ENCODE results near the gene FHIT.

The FHIT gene

DNA sequence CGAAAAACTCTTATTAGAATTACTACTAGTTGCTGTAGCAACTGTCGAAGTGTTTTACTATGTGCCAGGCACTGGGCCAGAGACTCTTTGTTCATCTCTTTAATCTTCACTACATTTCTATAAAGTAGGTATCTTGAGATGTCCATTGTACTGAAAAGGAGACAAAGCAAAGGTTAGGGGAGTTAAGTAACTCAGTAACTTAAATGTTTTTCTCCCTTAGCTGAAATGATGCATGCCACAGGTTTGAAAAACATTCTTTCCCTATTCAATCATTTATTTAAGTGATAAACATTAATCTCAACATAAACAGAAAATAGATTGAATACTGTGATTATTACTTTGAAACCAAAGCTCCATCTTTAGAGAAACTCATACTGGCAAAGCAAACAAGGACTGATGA lies 776.2 kb downstream of the FHIT start:
- Mint-ChIP-seq H3K36me3 (ENCODE audit: low read depth) (no peaks in the 10 kb centered on the region), H3K27me3 (ENCODE audit: low read depth) (no peaks in the 10 kb centered on the region)

DNA sequence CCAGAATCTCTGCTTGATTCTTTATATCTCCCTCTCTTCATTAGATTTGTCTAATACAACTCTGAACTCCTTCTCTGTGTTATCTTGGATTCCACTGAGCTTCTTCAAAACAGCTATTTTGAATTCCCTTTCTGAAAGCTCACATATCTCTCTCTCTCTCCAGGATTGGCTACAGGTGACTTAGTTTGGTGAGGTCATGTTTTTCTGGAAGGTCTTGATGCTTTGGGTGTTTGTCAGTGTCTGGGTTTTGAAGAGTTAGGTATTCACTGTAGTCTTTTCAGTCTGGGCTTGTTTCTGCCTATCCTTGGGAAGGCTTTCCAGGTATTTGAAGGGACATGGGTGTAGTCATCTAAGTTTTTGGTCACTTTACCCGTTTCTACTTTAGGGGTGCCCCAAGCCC lies 781.8 kb downstream of the FHIT start:
- H3K27ac Mint-ChIP-seq = no peak overlapping the region
- no peak overlapping the region for H3K4me3 Mint-ChIP-seq
- H3K27me3 Mint-ChIP-seq (ENCODE audit: low read depth) = no peaks in the 10 kb centered on the region
- no peaks in the 10 kb centered on the region for H3K4me1 Mint-ChIP-seq
- peaks cover 8% of the 10 kb centered on the region for H3K36me3 Mint-ChIP-seq (ENCODE audit: low read depth)
- H3K9me3 Mint-ChIP-seq = peaks cover 41% of the 10 kb centered on the region
- TF ChIP-seq, protein P1, sequence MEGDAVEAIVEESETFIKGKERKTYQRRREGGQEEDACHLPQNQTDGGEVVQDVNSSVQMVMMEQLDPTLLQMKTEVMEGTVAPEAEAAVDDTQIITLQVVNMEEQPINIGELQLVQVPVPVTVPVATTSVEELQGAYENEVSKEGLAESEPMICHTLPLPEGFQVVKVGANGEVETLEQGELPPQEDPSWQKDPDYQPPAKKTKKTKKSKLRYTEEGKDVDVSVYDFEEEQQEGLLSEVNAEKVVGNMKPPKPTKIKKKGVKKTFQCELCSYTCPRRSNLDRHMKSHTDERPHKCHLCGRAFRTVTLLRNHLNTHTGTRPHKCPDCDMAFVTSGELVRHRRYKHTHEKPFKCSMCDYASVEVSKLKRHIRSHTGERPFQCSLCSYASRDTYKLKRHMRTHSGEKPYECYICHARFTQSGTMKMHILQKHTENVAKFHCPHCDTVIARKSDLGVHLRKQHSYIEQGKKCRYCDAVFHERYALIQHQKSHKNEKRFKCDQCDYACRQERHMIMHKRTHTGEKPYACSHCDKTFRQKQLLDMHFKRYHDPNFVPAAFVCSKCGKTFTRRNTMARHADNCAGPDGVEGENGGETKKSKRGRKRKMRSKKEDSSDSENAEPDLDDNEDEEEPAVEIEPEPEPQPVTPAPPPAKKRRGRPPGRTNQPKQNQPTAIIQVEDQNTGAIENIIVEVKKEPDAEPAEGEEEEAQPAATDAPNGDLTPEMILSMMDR (IDR thresholded peaks at IDR 0.05; ENCODE audit: unreplicated experiment in 3 of 3) = no peak

More for the DNA sequence above, 776.2 kb downstream of the FHIT start:
- Mint-ChIP-seq H3K4me3 (no peak overlapping the region), H3K27ac (peak overlapping the region; percentile 14 to 47 (median 26)), H3K9me3 (peaks cover 4% of the 10 kb centered on the region), H3K4me1 (peaks cover 4% of the 10 kb centered on the region)
- TF ChIP-seq, protein P1 (IDR thresholded peaks at IDR 0.05; ENCODE audit: unreplicated experiment in 3 of 3) = no peak

DNA sequence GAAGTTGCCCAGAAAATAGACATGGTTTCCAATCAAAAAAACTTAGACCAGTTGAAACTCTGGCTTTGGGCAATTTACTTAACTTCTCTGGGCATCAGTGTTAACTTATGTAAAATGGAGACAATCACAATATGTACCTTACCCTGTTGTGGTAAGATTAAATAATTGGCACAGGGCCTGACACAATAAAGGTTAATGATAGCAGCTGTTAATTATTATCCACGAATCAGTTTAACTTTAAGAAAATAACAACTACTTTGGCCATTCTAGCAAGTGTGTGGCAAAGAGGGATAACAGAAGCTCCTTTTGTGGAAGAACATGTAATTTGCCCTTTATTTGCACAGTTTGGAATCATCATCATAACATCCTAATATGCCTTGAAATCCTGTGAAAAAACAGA lies 787.6 kb downstream of the FHIT start:
- TF ChIP-seq, protein P1 (IDR thresholded peaks at IDR 0.05; ENCODE audit: unreplicated experiment in 3 of 3) = no peak
- peaks cover 32% of the 10 kb centered on the region for H3K9me3 Mint-ChIP-seq
- peaks cover 8% of the 10 kb centered on the region for H3K36me3 Mint-ChIP-seq (ENCODE audit: low read depth)
- no peak overlapping the region for H3K27ac Mint-ChIP-seq
- H3K4me3 Mint-ChIP-seq = no peak overlapping the region
- H3K27me3 Mint-ChIP-seq (ENCODE audit: low read depth) = no peaks in the 10 kb centered on the region
- H3K4me1 Mint-ChIP-seq = no peaks in the 10 kb centered on the region

DNA sequence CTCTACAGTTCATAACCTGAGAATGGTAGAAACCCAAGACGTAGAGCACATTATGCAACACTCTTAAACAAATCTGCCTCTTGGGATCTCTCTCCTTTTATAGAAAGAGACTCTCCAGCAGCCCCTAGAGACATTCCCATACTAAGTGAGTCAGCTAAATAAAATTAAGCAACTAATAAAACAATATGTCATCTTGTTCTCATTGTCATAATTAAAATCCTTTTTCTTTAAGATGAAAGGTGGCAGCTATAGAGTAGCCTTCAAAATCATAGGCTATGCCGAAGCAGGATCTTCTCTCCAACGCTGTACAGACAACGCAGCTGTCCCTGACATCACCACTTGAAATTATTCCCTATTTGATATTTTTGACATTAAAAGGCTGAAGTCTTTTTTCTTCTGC lies 790.0 kb downstream of the FHIT start:
- Mint-ChIP-seq H3K4me1 (no peaks in the 10 kb centered on the region), H3K4me3 (no peak overlapping the region), H3K36me3 (ENCODE audit: low read depth) (no peaks in the 10 kb centered on the region), H3K27ac (no peak overlapping the region), H3K27me3 (ENCODE audit: low read depth) (no peaks in the 10 kb centered on the region), H3K9me3 (peaks cover 17% of the 10 kb centered on the region)
- TF ChIP-seq, protein P1 (IDR thresholded peaks at IDR 0.05; ENCODE audit: unreplicated experiment in 3 of 3) = no peak

DNA sequence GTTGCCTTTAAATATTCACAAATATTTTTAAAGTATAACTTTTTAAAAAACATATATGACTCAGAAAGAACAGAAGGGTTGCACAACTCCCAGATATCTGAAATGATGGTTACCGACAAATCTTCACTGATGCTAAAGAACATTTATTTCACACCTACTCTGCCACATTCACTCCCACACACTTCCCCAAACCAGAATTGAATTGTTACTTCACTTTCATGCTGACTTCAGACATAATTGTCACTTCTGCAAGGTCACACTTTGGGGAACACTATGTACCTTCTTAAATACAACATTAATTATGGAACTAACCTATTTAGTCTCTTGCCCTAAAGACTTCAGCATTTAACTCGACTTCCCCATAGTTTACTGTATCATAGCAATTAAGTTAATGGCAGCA lies 795.1 kb downstream of the FHIT start:
- TF ChIP-seq, protein P1 (IDR thresholded peaks at IDR 0.05; ENCODE audit: unreplicated experiment in 3 of 3) = no peak

DNA sequence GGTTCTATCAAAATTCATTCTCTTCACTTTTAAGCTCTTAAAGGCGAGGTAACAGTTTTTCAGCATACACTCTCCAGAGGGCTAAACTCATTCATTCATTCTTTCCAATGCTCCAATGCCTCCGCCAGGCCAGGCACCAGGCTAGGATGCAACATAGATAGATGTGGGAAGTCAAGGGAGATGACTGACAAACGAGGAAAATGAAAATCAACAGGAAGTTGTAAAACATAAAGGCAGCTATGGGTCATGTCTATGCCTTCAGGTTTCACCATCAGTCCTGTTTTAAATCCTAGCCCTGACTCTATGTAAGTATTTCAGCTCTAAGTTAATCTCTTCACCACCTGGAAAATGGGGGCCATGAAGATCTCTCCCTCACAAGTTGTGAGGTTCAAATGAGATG lies 797.9 kb downstream of the FHIT start:
- H3K4me1 Mint-ChIP-seq = peaks cover 7% of the 10 kb centered on the region
- H3K9me3 Mint-ChIP-seq = peaks cover 2% of the 10 kb centered on the region
- TF ChIP-seq, protein P1 (IDR thresholded peaks at IDR 0.05; ENCODE audit: unreplicated experiment in 3 of 3) = no peak
- no peaks in the 10 kb centered on the region for H3K36me3 Mint-ChIP-seq (ENCODE audit: low read depth)
- H3K27me3 Mint-ChIP-seq (ENCODE audit: low read depth) = no peaks in the 10 kb centered on the region
- no peak overlapping the region for H3K27ac Mint-ChIP-seq
- no peak overlapping the region for H3K4me3 Mint-ChIP-seq

More for the DNA sequence above, 795.1 kb downstream of the FHIT start:
- peaks cover 2% of the 10 kb centered on the region for H3K9me3 Mint-ChIP-seq
- no peaks in the 10 kb centered on the region for H3K36me3 Mint-ChIP-seq (ENCODE audit: low read depth)
- no peaks in the 10 kb centered on the region for H3K4me1 Mint-ChIP-seq
- no peak overlapping the region for H3K4me3 Mint-ChIP-seq
- H3K27ac Mint-ChIP-seq = no peak overlapping the region
- H3K27me3 Mint-ChIP-seq (ENCODE audit: low read depth) = no peaks in the 10 kb centered on the region

All from nephron (organoid).